ENCODE measurements around the gene APOA1.

The APOA1 gene

DNA sequence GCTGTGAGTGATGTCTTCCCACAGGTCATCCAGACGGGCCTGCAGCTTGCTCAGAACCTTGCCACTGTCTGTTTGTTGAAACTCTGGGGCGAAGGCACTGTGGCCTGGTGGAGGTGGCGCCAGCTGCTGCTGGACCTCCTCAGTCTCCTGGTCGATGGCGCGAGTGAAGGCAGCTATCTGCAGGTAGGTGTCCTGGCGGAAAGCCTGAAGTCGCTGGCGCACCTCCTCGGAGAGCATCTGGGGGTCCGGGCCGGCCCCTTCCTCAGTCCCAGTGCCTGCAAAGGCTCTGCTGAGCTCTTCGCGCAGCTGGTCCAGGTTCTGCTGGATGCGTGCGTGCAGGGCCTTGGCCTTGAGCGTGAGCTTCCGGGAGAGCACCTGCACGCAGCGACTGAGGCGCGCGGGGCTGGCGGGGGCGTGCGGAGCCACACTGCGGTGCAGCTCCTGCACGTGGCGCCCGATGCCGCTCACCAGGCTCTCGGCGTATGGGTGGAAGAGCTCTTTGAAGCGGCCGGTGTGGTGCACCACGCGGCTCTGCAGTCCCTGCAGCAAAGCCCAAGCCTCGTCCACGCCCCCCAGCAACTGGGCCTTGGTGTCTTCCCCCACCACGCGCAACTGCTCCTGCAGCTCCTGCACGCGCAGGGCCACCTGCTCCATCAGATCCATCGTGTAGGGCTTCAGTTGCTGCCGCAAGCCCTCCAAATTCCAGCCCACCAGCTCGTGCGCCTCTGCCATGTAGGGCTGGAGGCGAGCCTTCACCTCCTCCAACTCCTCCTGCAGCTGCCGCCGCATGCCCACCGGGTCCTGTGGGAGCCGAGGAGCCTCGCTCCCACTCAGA is 47.0 kb downstream of the APOA1 start:
- FAIRE-seq = no peak

DNA sequence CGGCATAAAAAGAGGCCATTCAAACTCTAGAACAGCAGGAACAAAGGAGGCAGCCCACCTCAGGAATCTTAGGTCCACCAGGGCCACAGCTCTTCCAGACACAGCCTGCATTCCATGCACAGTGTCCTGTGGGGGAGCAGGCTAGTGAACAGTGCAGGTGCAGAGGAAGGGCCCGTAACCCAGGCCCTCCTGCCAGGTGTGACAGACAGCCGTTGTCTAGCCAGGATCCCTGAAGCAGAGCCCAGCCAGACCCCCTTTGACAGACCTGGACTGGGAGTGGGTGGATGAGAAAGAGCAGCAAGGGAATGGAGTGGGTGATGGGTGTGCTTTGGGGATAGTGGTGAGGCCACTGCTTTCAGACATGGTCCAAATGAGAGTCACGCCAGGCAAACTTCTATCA is 48.4 kb downstream of the APOA1 start:
- no peak for FAIRE-seq

More for the DNA sequence above, 47.0 kb downstream of the APOA1 start:
- DNase-seq (ENCODE audit: low spot score) = no peak

DNA sequence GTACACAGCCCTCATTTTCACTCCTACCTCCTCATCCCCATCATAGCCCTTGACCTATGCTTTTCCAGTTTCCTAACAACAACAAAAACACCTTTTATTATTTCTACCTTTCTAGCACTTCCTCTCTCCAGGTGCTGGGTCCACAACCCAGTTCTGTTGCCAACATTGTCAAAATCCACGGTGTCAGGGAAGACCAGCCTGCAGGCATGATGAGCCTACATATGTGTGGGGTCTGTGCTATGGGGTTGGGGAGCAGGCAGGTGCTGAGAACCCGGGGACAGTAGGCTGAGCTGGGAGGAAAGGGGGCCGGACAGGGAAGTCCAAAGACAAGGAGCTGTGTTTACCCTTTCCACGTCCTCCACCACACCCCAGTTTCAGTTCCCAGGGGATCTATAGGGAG is 48.9 kb downstream of the APOA1 start:
- DNase-seq (ENCODE audit: low spot score) = no peak
- no peak for FAIRE-seq

More for the DNA sequence above, 48.4 kb downstream of the APOA1 start:
- DNase-seq (ENCODE audit: low spot score) = no peak

DNA sequence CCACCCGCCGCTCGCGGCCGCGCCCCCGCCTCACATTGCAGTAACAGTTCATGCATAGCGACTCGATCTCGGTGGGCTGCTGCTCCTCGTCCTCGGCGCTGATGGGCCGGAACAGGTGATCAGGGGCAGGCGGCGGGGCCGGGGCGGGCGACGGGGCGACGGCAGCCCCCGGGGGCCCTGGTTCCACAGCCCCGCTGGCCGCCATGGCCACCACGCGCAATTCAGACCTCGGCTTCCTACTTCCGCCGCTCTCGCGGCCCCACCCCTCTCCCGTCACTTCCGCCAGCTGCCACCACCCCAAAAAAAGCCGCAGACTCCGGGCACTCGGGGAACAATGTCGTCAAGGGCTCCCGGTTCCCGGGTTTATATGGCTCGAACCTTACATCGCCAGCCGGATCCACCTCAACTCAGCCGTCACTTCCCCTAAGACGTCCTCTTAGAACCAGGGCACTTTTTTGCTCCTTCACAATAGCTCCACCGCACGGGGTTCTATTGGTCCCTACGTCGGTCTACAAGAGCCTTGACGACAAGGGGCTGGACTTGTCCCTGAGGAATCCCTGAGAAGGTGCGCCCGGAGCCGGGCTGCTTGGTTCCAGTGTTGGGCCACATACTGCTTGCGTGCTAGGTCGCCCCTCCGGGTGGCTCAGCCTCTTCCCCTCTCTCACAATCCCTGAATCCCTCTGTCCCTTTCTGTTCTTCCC is 49.5 kb downstream of the APOA1 start, which contains the start of gene ZPR1:
Gene ZPR1 (minus strand): TSS at position 238 of the 701 bp plus-strand sequence. CDS start 33 bp downstream, at position 205.
- FAIRE-seq = no peak

DNA sequence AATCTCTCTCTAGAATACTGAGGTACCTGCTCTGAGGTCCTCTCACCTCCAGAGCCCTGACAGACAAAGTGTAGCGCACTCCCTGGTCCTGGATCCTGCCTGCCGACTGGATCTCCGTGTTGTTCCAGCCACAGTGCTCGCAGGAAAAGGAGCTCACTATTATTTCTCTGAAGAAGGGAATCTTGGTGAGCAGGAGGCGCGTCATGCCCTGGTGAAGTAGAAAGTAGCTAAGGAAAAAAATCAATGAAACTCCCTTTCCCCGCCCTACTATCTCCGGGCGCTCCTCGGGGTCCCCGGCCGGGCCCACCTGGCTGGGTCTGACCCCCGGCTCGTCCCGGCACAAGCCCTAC is 50.0 kb downstream of the APOA1 start:
- DNase-seq (ENCODE audit: low spot score) (no peak), FAIRE-seq (no peak)

More for the DNA sequence above, 49.5 kb downstream of the APOA1 start, which contains the start of gene ZPR1:
- peak; percentile 82 for DNase-seq (ENCODE audit: low spot score)

DNA sequence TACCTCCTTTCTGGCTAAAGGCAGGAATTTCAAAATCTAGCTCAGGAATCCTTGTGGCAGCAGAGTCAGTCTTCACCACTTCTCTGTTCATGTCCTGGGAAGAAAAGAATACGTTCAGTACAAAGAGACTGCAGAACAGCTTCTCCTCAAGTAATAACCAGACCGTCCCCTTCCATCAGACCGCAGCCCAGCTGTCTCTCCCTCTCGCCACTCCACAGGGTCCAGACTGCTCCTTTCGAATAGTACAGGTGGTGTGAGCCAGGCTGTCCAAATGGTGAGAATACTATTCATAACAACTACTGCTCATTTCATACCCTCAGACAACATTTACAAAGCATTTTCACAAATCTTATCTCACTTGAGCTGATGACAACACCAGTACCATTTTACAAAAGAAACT is 50.5 kb downstream of the APOA1 start:
- FAIRE-seq = no peak
- DNase-seq (ENCODE audit: low spot score) = no peak

DNA sequence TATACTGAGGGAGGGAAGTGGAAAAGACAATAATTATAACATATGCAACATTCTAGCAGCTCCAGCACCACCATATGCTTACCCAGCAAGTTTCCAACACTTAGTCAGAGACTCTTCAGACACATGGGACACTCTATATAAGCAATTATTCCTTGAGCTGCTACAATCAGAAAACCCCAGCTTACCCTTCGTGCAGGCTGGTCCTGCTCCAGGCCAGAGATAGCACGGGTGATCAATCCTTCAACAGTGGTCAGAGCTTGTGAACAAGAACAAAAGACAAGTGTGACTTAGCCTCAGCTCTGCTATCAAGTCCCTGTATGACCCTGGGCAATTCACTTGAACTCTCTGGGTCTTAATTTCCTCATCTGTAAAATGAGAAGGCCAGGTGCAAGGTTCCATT is 51.1 kb downstream of the APOA1 start:
- DNase-seq (ENCODE audit: low spot score) (no peak), FAIRE-seq (no peak)
